Right renal cortex interstitium (tissue), 3 donors: ENCODE measurements around the gene IL6. TPM values are rescaled to one million over a fixed set of nuclear protein-coding genes. Genes with fewer than 3 reads are reported as not detected.
"Not testable (repeated sequence)": the region's sequence is repeated elsewhere in the genome, so short reads cannot be mapped to it uniquely, and the experiment has no call there.

ENCODE experiments used
- DNase-seq, 3 donors: peaks; one replicate each; pipeline ENCODE4 v3.0.0-alpha.2; 2013; ENCODE audit warnings: low read depth in 3 of 3, low spot score in 2 of 3
- polyA plus RNA-seq, 3 donors: library from polyadenylated mRNA; unstranded; fragments of 120-200 nt; gene quantifications; one replicate each; pipeline ENCODE4 v1.2.1, GENCODE V29; 2013; ENCODE audit not compliant: insufficient read length in 3 of 3

IL6 gene
- polyA plus RNA-seq, 3 donors, result 0.21 TPM; not detected in 2

GRCh38 chr7:22772885-22773284 lies 45.9 kb downstream of the IL6 start:
- no peak for DNase-seq

GRCh38 chr7:22776964-22777363 lies 50.0 kb downstream of the IL6 start:
- no peak for DNase-seq

GRCh38 chr7:22779730-22780323 lies 52.8 kb downstream of the IL6 start:
- DNase-seq, result not testable (repeated sequence)

GRCh38 chr7:22781230-22781711 lies 54.3 kb downstream of the IL6 start:
- DNase-seq, result no peak

Other genes with a start within 250 kb of the IL6 start
- gene STEAP1B, start 227.0 kb upstream of the IL6 start, polyA plus RNA-seq, result 1 to 10 TPM; 1.4 to 2.0 (median 1.9) TPM
- 100 to 1,000 TPM; 463 to 545 (median 500) TPM for gene TOMM7, start 95.6 kb downstream of the IL6 start, polyA plus RNA-seq